Measurements from ENCODE around the gene GRK3. TPM values are rescaled to one million over a fixed set of nuclear protein-coding genes. Genes with fewer than 3 reads are reported as not detected.

The GRK3 gene
- total and polyA plus RNA-seq, 2 of the 4 experiments (the other 2 are of a cell fraction) = 0.58 to 1.6 TPM

- no peaks in the 10 kb centered on the region for H4K20me1 ChIP-seq (ENCODE audit: insufficient read depth, low read length)
- peak overlapping the region; percentile 9; the same call in 1 of the 2 replicates for H3K27ac ChIP-seq (ENCODE audit: insufficient read depth, low read length)
- peak overlapping the region; percentile 78 for H3K14ac ChIP-seq (replicated peaks; ENCODE audit: low read depth, low read length)
- peak; percentile 88 for DNase-seq
- in situ Hi-C loops (cut with MboI; ENCODE audit: low sequenced_read_pairs) = no loop called here
- no peaks in the 10 kb centered on the region for H3K36me3 ChIP-seq (ENCODE audit: control insufficient read depth, insufficient read depth, low read length)
- no peak overlapping the region for H3K9ac ChIP-seq (ENCODE audit: low read depth, low read length)
- H3K27me3 ChIP-seq (ENCODE audit: control insufficient read depth, insufficient read depth, low read length) = no peaks in the 10 kb centered on the region
- peak overlapping the region; percentile 73; the same call in 1 of the 2 replicates for H4K5ac ChIP-seq (ENCODE audit: low read depth, low read length)
- no TSS peak for BruUV-seq (replicated peaks)
- H2AK9ac ChIP-seq (replicated peaks; ENCODE audit: low read depth, low read length, poor library complexity) = peak overlapping the region; percentile 62
- CTCF ChIA-PET = no interaction called here
- H2BK15ac ChIP-seq (ENCODE audit: low read depth, low read length) = peak overlapping the region; percentile 72; the same call in 1 of the 3 replicates
- peak overlapping the region; percentile 53 to 57; a peak in 2 of 4 replicates for H4K8ac ChIP-seq (ENCODE audit: low read depth in 2 of 2, low read length in 2 of 2)
- 40% methylated on average over 1 of the region's 8 CpGs; no CpG with 5 or more reads in 1 of the 2 experiments for WGBS, 2 experiments (ENCODE audit: extremely low coverage in 2 of 2, insufficient read length in 1 of 2)
- POLR2A ChIA-PET (ENCODE audit: unreplicated experiment) = interaction anchor here (0.6 kb wide), 1 partner anchor 178 kb away, joined by 5 read pairs; no protein-coding TSS in a partner anchor
- 0 out of 2 replicates have a peak overlapping the region, but pooled peaks have one; percentile 29 for H3K56ac ChIP-seq (ENCODE audit: extremely low read depth, insufficient read depth, low read length)
- H3K4me2 ChIP-seq (ENCODE audit: low read depth, low read length) = no peak overlapping the region
- dilution Hi-C loops (cut with HindIII; ENCODE audit: low sequenced_read_pairs, unreplicated experiment) = no loop called here
- H2AFZ ChIP-seq (replicated peaks; ENCODE audit: low read length, poor library complexity) = peak overlapping the region; percentile 78
- peak overlapping the region; percentile 93 for H2BK5ac ChIP-seq (ENCODE audit: low read depth, low read length, poor library complexity, severe bottlenecking)
- no peaks in the 10 kb centered on the region; the same call in 1 of the 2 replicates for H3K9me1 ChIP-seq (ENCODE audit: insufficient read depth, low read length)
- no peaks in the 10 kb centered on the region for H3K9me3 ChIP-seq (ENCODE audit: control insufficient read depth, insufficient read depth, low read length)
- peak overlapping the region; percentile 77 for H3K4ac ChIP-seq (ENCODE audit: low read depth, low read length)
- peak overlapping the region; percentile 90 for H2BK120ac ChIP-seq (ENCODE audit: low read depth, low read length)
- peak overlapping the region; percentile 77 for H4K91ac ChIP-seq (ENCODE audit: insufficient read depth, low read depth, low read length)
- H3K4me1 ChIP-seq (ENCODE audit: control insufficient read depth, insufficient read depth, low read length) = peaks cover 4% of the 10 kb centered on the region
- H3K18ac ChIP-seq (ENCODE audit: low read depth, low read length) = peak overlapping the region; percentile 69; the same call in 1 of the 2 replicates
- H2BK20ac ChIP-seq (ENCODE audit: low read depth, low read length) = peak overlapping the region; percentile 86
- no peak overlapping the region for H3K4me3 ChIP-seq (ENCODE audit: insufficient read depth, low read depth, low read length)
- peak; percentile 73 for ATAC-seq (ENCODE audit: low read depth)
- no peaks in the 10 kb centered on the region for H3K79me1 ChIP-seq (ENCODE audit: low read depth in 1 of 2, low read length in 2 of 2)
- H2AK5ac ChIP-seq (ENCODE audit: low read depth, low read length) = no peak overlapping the region
- intact Hi-C loops (cut with micrococcal nuclease) = no loop called here
- H3K23ac ChIP-seq (ENCODE audit: low read depth, low read length) = peak overlapping the region; percentile 68
- TF ChIP-seq MAZ (IDR thresholded peaks at IDR 0.05; ENCODE audit: borderline replicate concordance, low read depth, low read length) (no peak), POLR2A (IDR thresholded peaks at IDR 0.05; ENCODE audit: low read depth, low read length) (no peak), RCOR1 (IDR thresholded peaks at IDR 0.05; ENCODE audit: insufficient replicate concordance, low read length) (peak; percentile 67), RAD21 (IDR thresholded peaks at IDR 0.05; ENCODE audit: low read length) (no peak), CTCF (conservative IDR thresholded peaks at IDR 0.05; ENCODE audit: low read depth, low read length) (no peak), CHD1 (IDR thresholded peaks at IDR 0.05; ENCODE audit: low read depth, low read length) (no peak), SMC3 (IDR thresholded peaks at IDR 0.05; ENCODE audit: low read depth, low read length) (no peak), FOS (IDR thresholded peaks at IDR 0.05; ENCODE audit: low read depth, low read length) (peak; percentile 67), BHLHE40 (IDR thresholded peaks at IDR 0.05; ENCODE audit: low read depth, low read length) (no peak), NFE2L2 (IDR thresholded peaks at IDR 0.05; ENCODE audit: low read depth, low read length) (no peak), MAFK (IDR thresholded peaks at IDR 0.05; ENCODE audit: low read depth, low read length) (0 out of 2 replicates have a peak, but pooled peaks have one; percentile 0), MXI1 (IDR thresholded peaks at IDR 0.05; ENCODE audit: borderline replicate concordance, low read depth, low read length) (no peak)
- TF ChIP-seq, protein P1, sequence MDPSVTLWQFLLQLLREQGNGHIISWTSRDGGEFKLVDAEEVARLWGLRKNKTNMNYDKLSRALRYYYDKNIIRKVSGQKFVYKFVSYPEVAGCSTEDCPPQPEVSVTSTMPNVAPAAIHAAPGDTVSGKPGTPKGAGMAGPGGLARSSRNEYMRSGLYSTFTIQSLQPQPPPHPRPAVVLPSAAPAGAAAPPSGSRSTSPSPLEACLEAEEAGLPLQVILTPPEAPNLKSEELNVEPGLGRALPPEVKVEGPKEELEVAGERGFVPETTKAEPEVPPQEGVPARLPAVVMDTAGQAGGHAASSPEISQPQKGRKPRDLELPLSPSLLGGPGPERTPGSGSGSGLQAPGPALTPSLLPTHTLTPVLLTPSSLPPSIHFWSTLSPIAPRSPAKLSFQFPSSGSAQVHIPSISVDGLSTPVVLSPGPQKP (IDR thresholded peaks at IDR 0.05; ENCODE audit: borderline replicate concordance, low read depth, low read length) = no peak
- TF ChIP-seq, protein P2, sequence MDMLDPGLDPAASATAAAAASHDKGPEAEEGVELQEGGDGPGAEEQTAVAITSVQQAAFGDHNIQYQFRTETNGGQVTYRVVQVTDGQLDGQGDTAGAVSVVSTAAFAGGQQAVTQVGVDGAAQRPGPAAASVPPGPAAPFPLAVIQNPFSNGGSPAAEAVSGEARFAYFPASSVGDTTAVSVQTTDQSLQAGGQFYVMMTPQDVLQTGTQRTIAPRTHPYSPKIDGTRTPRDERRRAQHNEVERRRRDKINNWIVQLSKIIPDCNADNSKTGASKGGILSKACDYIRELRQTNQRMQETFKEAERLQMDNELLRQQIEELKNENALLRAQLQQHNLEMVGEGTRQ (IDR thresholded peaks at IDR 0.05; ENCODE audit: low read depth, low read length) = no peak
Observed at GRCh38 chr22:25747245-25747944, 182.9 kb downstream of the GRK3 start.

Data from IMR-90 (cell line).